Gastroesophageal sphincter (tissue), 4 donors: Measurements from ENCODE around the gene NINL. TPM values are rescaled to one million over a fixed set of nuclear protein-coding genes. Genes with fewer than 3 reads are reported as not detected.

Experiments used
- ATAC-seq: fragments of 150-250 bp; one replicate; pipeline ENCODE4 v1.9.1; 2016; ENCODE audit warnings: mild to moderate bottlenecking, moderate library complexity
- H3K27ac ChIP-seq, 4 donors: fragments of 200-600 bp; sonication (generic) in 3 of 4; 1 replicate in 3 of 4; 2 replicates in 1 of 4; pipeline ENCODE4 v1.5.1; 2016 to 2019
- H3K27me3 ChIP-seq: fragments of 200-600 bp; sonication (generic); one replicate; pipeline ENCODE4 v1.5.1; 2019
- H3K36me3 ChIP-seq, 2 donors: fragments of 200-600 bp; sonication (generic); one replicate each; pipeline ENCODE4 v1.5.1; 2019; ENCODE audit warnings: control low read depth in 1 of 2
- H3K4me1 ChIP-seq, 3 donors: fragments of 200-600 bp; sonication (generic); 1 replicate in 2 of 3; 2 replicates in 1 of 3; pipeline ENCODE4 v1.5.1; 2016 to 2019; ENCODE audit warnings: control low read depth in 2 of 3
- H3K4me3 ChIP-seq, 2 donors: fragments of 200-600 bp; sonication (generic); one replicate each; pipeline ENCODE4 v1.5.1; 2019; ENCODE audit warnings: mild to moderate bottlenecking in 1 of 2, moderate library complexity in 1 of 2
- H3K9me3 ChIP-seq, 3 donors: fragments of 200-600 bp; sonication (generic); one replicate each; pipeline ENCODE4 v1.5.1; 2017 to 2019; ENCODE audit warnings: control low read depth in 2 of 3
- CTCF ChIP-seq, 4 experiments: fragments of 200-600 bp in 2 of 4; fragments of 450-650 bp in 2 of 4; sonication (generic) in 1 of 4; IDR thresholded peaks; one replicate each; pipeline ENCODE4 v1.5.1; 2017 to 2019; ENCODE audit warnings: antibody characterized with exemption in 4 of 4, mild to moderate bottlenecking in 2 of 4, moderate library complexity in 2 of 4
- EP300 ChIP-seq: sonication (generic); formaldehyde crosslinking; IDR thresholded peaks from one replicate; pipeline ENCODE4 v1.6.1; 2017; ENCODE audit warnings: antibody characterized with exemption, mild to moderate bottlenecking
- POLR2A ChIP-seq, 2 donors: fragments of 450-650 bp; IDR thresholded peaks; one replicate each; pipeline ENCODE4 v1.6.1; 2017; ENCODE audit warnings: antibody characterized with exemption in 2 of 2, mild to moderate bottlenecking in 2 of 2, moderate library complexity in 1 of 2
- POLR2AphosphoS5 ChIP-seq: sonication (generic); formaldehyde crosslinking; IDR thresholded peaks from one replicate; pipeline ENCODE4 v1.6.1; 2017; ENCODE audit warnings: antibody characterized with exemption
- WGBS, 2 donors: methylation state at CpG; one replicate each; pipeline ENCODE4 v1.1.5; 2018; ENCODE audit warnings: low coverage in 1 of 2; 5-methylcytosine and 5-hydroxymethylcytosine counted together
- total RNA-seq, 4 donors: library from RNA; depleted of rRNA; stranded (reverse); fragments of >200 nt; gene quantifications; one replicate each; pipeline ENCODE4 v1.1.0, GENCODE V29; 2016

Gene NINL
- total RNA-seq, 4 donors from 2014 or later: 4.2 to 7.5 (median 5.8) TPM

- H3K27ac ChIP-seq: no peak overlapping the region
- H3K36me3 ChIP-seq: peaks cover 0 to 78% of the 10 kb centered on the region in 2 donors
- no peak for TF ChIP-seq EP300
- TF ChIP-seq POLR2AphosphoS5: no peak
- TF ChIP-seq CTCF (IDR thresholded peaks at IDR 0.05): no peak
- TF ChIP-seq POLR2A (IDR thresholded peaks at IDR 0.05): no peak
- no peak for ATAC-seq
- no peaks in the 10 kb centered on the region for H3K4me1 ChIP-seq
- no peaks in the 10 kb centered on the region for H3K9me3 ChIP-seq
- H3K27me3 ChIP-seq: no peaks in the 10 kb centered on the region
- WGBS, 2 donors: 71 to 85% methylated on average over 8 to 11 of the region's 13 CpGs
- H3K4me3 ChIP-seq: no peak overlapping the region
These were observed 120.7 kb downstream of the NINL start for GRCh38 chr20:25464501-25465242.

- peaks cover 0 to 65% of the 10 kb centered on the region in 2 donors for H3K36me3 ChIP-seq
- WGBS, 2 donors: 84% methylated on average over 10 to 14 of the region's 18 CpGs
- no peaks in the 10 kb centered on the region for H3K4me1 ChIP-seq
- ATAC-seq: peak; percentile 40
- no peak overlapping the region for H3K27ac ChIP-seq
- no peaks in the 10 kb centered on the region for H3K27me3 ChIP-seq
- no peaks in the 10 kb centered on the region for H3K9me3 ChIP-seq
- TF ChIP-seq POLR2A (IDR thresholded peaks at IDR 0.05) (no peak), CTCF (IDR thresholded peaks at IDR 0.05) (no peak), EP300 (no peak), POLR2AphosphoS5 (no peak)
- no peak overlapping the region for H3K4me3 ChIP-seq
These were observed 123.4 kb downstream of the NINL start for GRCh38 chr20:25461786-25462545.

GRCh38 chr20:25461281-25461650 lies 124.1 kb downstream of the NINL start:
- peak overlapping the region in 1 of 4 donors; percentile 3 for H3K27ac ChIP-seq
- no peak for ATAC-seq
- WGBS, 2 donors: 87 to 100% methylated on average over 1 to 3 of the region's 9 CpGs
- no peaks in the 10 kb centered on the region for H3K27me3 ChIP-seq
- H3K4me3 ChIP-seq: no peak overlapping the region
- H3K9me3 ChIP-seq: no peaks in the 10 kb centered on the region
- no peak for TF ChIP-seq POLR2AphosphoS5
- no peak for TF ChIP-seq CTCF (IDR thresholded peaks at IDR 0.05)
- TF ChIP-seq POLR2A (IDR thresholded peaks at IDR 0.05): no peak
- no peak for TF ChIP-seq EP300
- no peaks in the 10 kb centered on the region for H3K4me1 ChIP-seq
- peaks cover 0 to 58% of the 10 kb centered on the region in 2 donors for H3K36me3 ChIP-seq

- H3K4me3 ChIP-seq: no peak overlapping the region
- H3K36me3 ChIP-seq: peaks cover 0 to 54% of the 10 kb centered on the region in 2 donors
- H3K27me3 ChIP-seq: no peaks in the 10 kb centered on the region
- ATAC-seq: no peak
- H3K4me1 ChIP-seq: no peaks in the 10 kb centered on the region
- H3K9me3 ChIP-seq: no peaks in the 10 kb centered on the region
- no peak for TF ChIP-seq EP300
- 82 to 90% methylated on average over 4 to 5 of the region's 19 CpGs for WGBS, 2 donors
- H3K27ac ChIP-seq: peak overlapping the region in 1 of 4 donors; percentile 3
These were observed 124.6 kb downstream of the NINL start for GRCh38 chr20:25460566-25461280.

- ATAC-seq: no peak
- peaks cover 0 to 54% of the 10 kb centered on the region in 2 donors for H3K36me3 ChIP-seq
- H3K4me3 ChIP-seq: no peak overlapping the region
- no peaks in the 10 kb centered on the region for H3K9me3 ChIP-seq
- WGBS, 2 donors: 90 to 93% methylated on average over 3 to 4 of the region's 12 CpGs
- no peak for TF ChIP-seq CTCF (IDR thresholded peaks at IDR 0.05)
- TF ChIP-seq EP300: no peak
- TF ChIP-seq POLR2A (IDR thresholded peaks at IDR 0.05): no peak
- no peak for TF ChIP-seq POLR2AphosphoS5
- no peak overlapping the region for H3K27ac ChIP-seq
- no peaks in the 10 kb centered on the region for H3K27me3 ChIP-seq
- no peaks in the 10 kb centered on the region for H3K4me1 ChIP-seq
These were observed 125.3 kb downstream of the NINL start for GRCh38 chr20:25459916-25460535.
